H1 (cell line): ENCODE results near the gene PLLP. TPM values are rescaled to one million over a fixed set of nuclear protein-coding genes. Genes with fewer than 3 reads are reported as not detected.
"Not testable (repeated sequence)": the region's sequence is repeated elsewhere in the genome, so short reads cannot be mapped to it uniquely, and the experiment has no call there.

Source experiments
- CTCF ChIA-PET: fragments of 300-600 bp; sonication (Branson Sonifier 250); formaldehyde crosslinking; loops from one replicate; lab custom pipeline; 2021; ENCODE audit not compliant: partially characterized antibody; lab: Charles Lee
- POLR2A ChIA-PET: fragments of 300-600 bp; sonication (Branson Sonifier 250); formaldehyde crosslinking; loops from one replicate; lab custom pipeline; 2021; ENCODE audit warnings: inconsistent platforms; ENCODE audit not compliant: partially characterized antibody; lab: Charles Lee
- DNase-seq, 2 experiments: peaks; one replicate each; pipeline versions ENCODE4 v3.0.0 to v3.0.0-alpha.2; 2010 to 2022; ENCODE audit warnings: low spot score in 2 of 2, low read depth in 1 of 2, mixed read lengths in 1 of 2
- FAIRE-seq: peaks from 2 replicates; lab custom pipeline; 2011; peaks lifted over from hg19 to GRCh38; lab: Jason Lieb, UNC
- H2AFZ ChIP-seq: 2 replicates; pipeline ENCODE4 v1.8.1; 2012; ENCODE audit warnings: low read length, inconsistent platforms
- H2AK5ac ChIP-seq: 2 replicates; pipeline ENCODE4 v1.6.1; 2013; ENCODE audit warnings: low read depth, low read length
- H2BK120ac ChIP-seq: replicated peaks from 2 replicates; pipeline ENCODE3; 2013; ENCODE audit warnings: low read depth, low read length, inconsistent platforms
- H2BK12ac ChIP-seq: 2 replicates; pipeline ENCODE4 v1.6.1; 2013; ENCODE audit warnings: low read depth, low read length
- H2BK15ac ChIP-seq: 2 replicates; pipeline ENCODE4 v1.6.1; 2013; ENCODE audit warnings: low read length
- H2BK20ac ChIP-seq: 2 replicates; pipeline ENCODE4 v1.6.1; 2013; ENCODE audit warnings: low read length
- H2BK5ac ChIP-seq: 2 replicates; pipeline ENCODE4 v1.6.1; 2013; ENCODE audit warnings: low read depth, low read length
- H3K14ac ChIP-seq: 2 replicates; pipeline ENCODE4 v1.6.1; 2013; ENCODE audit warnings: inconsistent platforms; ENCODE audit not compliant: insufficient read length
- H3K18ac ChIP-seq: 2 replicates; pipeline ENCODE4 v1.6.1; 2013; ENCODE audit warnings: low read length; ENCODE audit errors: extremely low read depth
- H3K23ac ChIP-seq: 2 replicates; pipeline ENCODE4 v1.6.1; 2013; ENCODE audit warnings: inconsistent platforms; ENCODE audit not compliant: insufficient read length
- H3K23me2 ChIP-seq: 2 replicates; pipeline ENCODE4 v1.6.1; 2013; ENCODE audit warnings: low read depth, low read length
- H3K27ac ChIP-seq: 2 replicates; pipeline ENCODE4 v1.6.1; 2011; ENCODE audit warnings: low read depth, low read length, inconsistent platforms
- H3K27me3 ChIP-seq, 4 experiments: replicated peaks in 1 of 4; 1 replicate in 1 of 4; 2 replicates in 3 of 4; pipeline versions ENCODE4 v1.6.1 to v1.8.1; 2011 to 2013; ENCODE audit warnings: low read length in 3 of 4, mild to moderate bottlenecking in 3 of 4, inconsistent platforms in 2 of 4, mixed read lengths in 2 of 4, moderate library complexity in 1 of 4; ENCODE audit not compliant: control insufficient read depth in 3 of 4, insufficient read depth in 3 of 4; ENCODE audit errors: extremely low read depth in 1 of 4
- H3K36me3 ChIP-seq, 4 experiments: 2 replicates each; pipeline versions ENCODE4 v1.6.1 to v1.8.1; 2011 to 2013; ENCODE audit warnings: mild to moderate bottlenecking in 4 of 4, low read length in 3 of 4, moderate library complexity in 2 of 4, control low read depth in 1 of 4, inconsistent platforms in 1 of 4; ENCODE audit not compliant: insufficient read depth in 4 of 4, control insufficient read depth in 2 of 4
- H3K4ac ChIP-seq: replicated peaks from 2 replicates; pipeline ENCODE3; 2013; ENCODE audit warnings: low read length, low read depth, mixed read lengths, inconsistent platforms; ENCODE audit not compliant: insufficient read length
- H3K4me1 ChIP-seq, 4 experiments: replicated peaks in 1 of 4; 1 replicate in 1 of 4; 2 replicates in 3 of 4; pipeline versions ENCODE4 v1.6.1 to v1.8.1; 2011 to 2013; ENCODE audit warnings: low read length in 3 of 4, inconsistent platforms in 2 of 4, mixed read lengths in 1 of 4; ENCODE audit not compliant: insufficient read depth in 4 of 4, control insufficient read depth in 3 of 4
- H3K4me2 ChIP-seq, 2 experiments: 2 replicates each; pipeline versions ENCODE4 v1.6.1 to v1.8.1; 2011 to 2013; ENCODE audit warnings: low read depth in 2 of 2, low read length in 2 of 2, control low read depth in 1 of 2, inconsistent platforms in 1 of 2, mild to moderate bottlenecking in 1 of 2; ENCODE audit not compliant: insufficient read depth in 1 of 2
- H3K4me3 ChIP-seq, 4 experiments: fragments of 200-600, 300-600 bp in 1 of 4; sonication (generic), shearing (Covaris generic), sonication (Bioruptor Twin) in 1 of 4; 2 replicates each; pipeline versions ENCODE4 v1.5.1 to v1.8.1; 2011 to 2016; ENCODE audit warnings: low read length in 4 of 4, low read depth in 3 of 4, control low read depth in 2 of 4, inconsistent platforms in 2 of 4, mild to moderate bottlenecking in 2 of 4, mixed read lengths in 1 of 4, moderate library complexity in 1 of 4; ENCODE audit not compliant: insufficient read depth in 2 of 4; ENCODE audit errors: extremely low read depth in 1 of 4
- H3K56ac ChIP-seq: replicated peaks from 2 replicates; pipeline ENCODE3; 2013; ENCODE audit warnings: low read depth, mild to moderate bottlenecking, mixed read lengths, low read length, inconsistent platforms; ENCODE audit not compliant: insufficient read length
- H3K79me1 ChIP-seq: 2 replicates; pipeline ENCODE4 v1.6.1; 2013; ENCODE audit warnings: low read depth, low read length, control low read depth
- H3K79me2 ChIP-seq, 2 experiments: 2 replicates each; pipeline versions ENCODE4 v1.6.1 to v1.8.1; 2012 to 2013; ENCODE audit warnings: low read length in 2 of 2, mild to moderate bottlenecking in 2 of 2, inconsistent platforms in 1 of 2; ENCODE audit not compliant: insufficient read depth in 2 of 2, control insufficient read depth in 1 of 2
- H3K9ac ChIP-seq, 4 experiments: replicated peaks in 1 of 4; 1 replicate in 1 of 4; 2 replicates in 3 of 4; pipeline versions ENCODE4 v1.6.1 to v1.8.1; 2011 to 2013; ENCODE audit warnings: low read depth in 3 of 4, low read length in 3 of 4, control low read depth in 2 of 4, mild to moderate bottlenecking in 2 of 4, moderate library complexity in 2 of 4, inconsistent platforms in 1 of 4; ENCODE audit errors: extremely low read depth in 1 of 4
- H3K9me3 ChIP-seq, 2 experiments: 2 replicates each; pipeline versions ENCODE4 v1.6.1 to v1.8.1; 2012 to 2013; ENCODE audit warnings: mild to moderate bottlenecking in 2 of 2, moderate library complexity in 2 of 2, control low read depth in 1 of 2, inconsistent platforms in 1 of 2, low read depth in 1 of 2, low read length in 1 of 2, mixed read lengths in 1 of 2; ENCODE audit not compliant: insufficient read depth in 2 of 2
- H4K20me1 ChIP-seq, 2 experiments: replicated peaks in 1 of 2; 2 replicates each; pipeline versions ENCODE3 to v1.8.1; 2011 to 2013; ENCODE audit warnings: inconsistent platforms in 2 of 2, low read length in 2 of 2, mild to moderate bottlenecking in 1 of 2; ENCODE audit not compliant: insufficient read depth in 2 of 2, control insufficient read depth in 1 of 2
- H4K5ac ChIP-seq: 2 replicates; pipeline ENCODE4 v1.6.1; 2013; ENCODE audit warnings: low read length, low read depth, mixed read lengths, inconsistent platforms; ENCODE audit not compliant: insufficient read length
- H4K8ac ChIP-seq: 2 replicates; pipeline ENCODE4 v1.8.0; 2013; ENCODE audit warnings: mild to moderate bottlenecking, moderate library complexity, low read length, inconsistent platforms; ENCODE audit not compliant: insufficient read depth; ENCODE audit errors: extremely low read depth
- H4K91ac ChIP-seq: replicated peaks from 2 replicates; pipeline ENCODE3; 2013; ENCODE audit warnings: low read length, mixed read lengths, inconsistent platforms; ENCODE audit not compliant: insufficient read length
- WGBS, 2 experiments: shearing (Covaris generic) in 1 of 2; methylation state at CpG; one replicate each; pipeline versions ENCODE4 v1.1.6 to v1.1.7; 2013 to 2015; ENCODE audit warnings: low lambda C conversion rate in 2 of 2, mixed read lengths in 2 of 2, inconsistent platforms in 1 of 2, low coverage in 1 of 2, missing lambda C conversion rate in 1 of 2; ENCODE audit not compliant: insufficient replicate concordance in 2 of 2, insufficient coverage in 1 of 2, insufficient read length in 1 of 2; ENCODE audit errors: extremely low coverage in 1 of 2, missing lambda C conversion rate in 1 of 2; 5-methylcytosine and 5-hydroxymethylcytosine counted together
- polyA plus RNA-seq, 7 experiments: library from polyadenylated mRNA; depleted of rRNA in 3 of 7; stranded (reverse) in 5 of 7; unstranded in 2 of 7; fragments of >200 nt in 5 of 7; fragments of 200-250 nt in 2 of 7; gene quantifications; 1 replicate in 5 of 7; 2 replicates in 1 of 7; 4 replicates in 1 of 7; pipeline versions ENCODE4 v1.2.1 to v1.2.3, GENCODE V29; 2011 to 2013; ENCODE audit warnings: missing spikeins in 2 of 7, mixed read lengths in 2 of 7
- total RNA-seq: library from RNA; stranded (reverse); fragmentation: NEBNext Ultra II Directional; extraction: Animal tissue kit (Norgen Biotek cat#: 25700); gene quantifications from 2 replicates; pipeline ENCODE4 v1.2.1, GENCODE V29; 2021

Gene PLLP
- total and polyA plus RNA-seq, 2 of the 8 experiments (the other 6 are each of a cell fraction or from before 2014, with no cell fraction given), result 2.9 to 10.6 TPM

GRCh38 chr16:57275946-57276345, 8.5 kb downstream of the PLLP start:
- H3K27me3 ChIP-seq, H3K4me2 ChIP-seq, H3K79me1 ChIP-seq, H3K56ac ChIP-seq, H4K5ac ChIP-seq, H2BK20ac ChIP-seq, POLR2A ChIA-PET, H3K4ac ChIP-seq, H3K23me2 ChIP-seq, H3K79me2 ChIP-seq, H3K18ac ChIP-seq, H4K91ac ChIP-seq, H3K9ac ChIP-seq, DNase-seq, H2BK5ac ChIP-seq, H3K23ac ChIP-seq, H3K9me3 ChIP-seq, H4K8ac ChIP-seq, H2BK120ac ChIP-seq, H3K27ac ChIP-seq, H3K4me1 ChIP-seq, H3K36me3 ChIP-seq, FAIRE-seq, H4K20me1 ChIP-seq, H2AFZ ChIP-seq, H2AK5ac ChIP-seq, H3K4me3 ChIP-seq, H3K14ac ChIP-seq: not testable (repeated sequence)
- CTCF ChIA-PET, result interaction anchor here (0.6 to 1.8 kb wide), 2 partner anchors 61 to 143 kb away, joined by 3 to 4 read pairs; no protein-coding TSS in a partner anchor
- peak overlapping the region; percentile 46; the same call in 1 of the 2 replicates for H2BK15ac ChIP-seq
- H2BK12ac ChIP-seq, result peak overlapping the region; percentile 75; the same call in 1 of the 2 replicates
- 83% methylated on average over 5 of the region's 5 CpGs; no CpG with 5 or more reads in 1 of the 2 experiments for WGBS, 2 experiments
